Measurements from ENCODE around the gene C18orf54.

Gene C18orf54

GRCh38 chr18:54387631-54388030 is 29.9 kb downstream of the C18orf54 start:
- DNase-seq = no peak

DNA sequence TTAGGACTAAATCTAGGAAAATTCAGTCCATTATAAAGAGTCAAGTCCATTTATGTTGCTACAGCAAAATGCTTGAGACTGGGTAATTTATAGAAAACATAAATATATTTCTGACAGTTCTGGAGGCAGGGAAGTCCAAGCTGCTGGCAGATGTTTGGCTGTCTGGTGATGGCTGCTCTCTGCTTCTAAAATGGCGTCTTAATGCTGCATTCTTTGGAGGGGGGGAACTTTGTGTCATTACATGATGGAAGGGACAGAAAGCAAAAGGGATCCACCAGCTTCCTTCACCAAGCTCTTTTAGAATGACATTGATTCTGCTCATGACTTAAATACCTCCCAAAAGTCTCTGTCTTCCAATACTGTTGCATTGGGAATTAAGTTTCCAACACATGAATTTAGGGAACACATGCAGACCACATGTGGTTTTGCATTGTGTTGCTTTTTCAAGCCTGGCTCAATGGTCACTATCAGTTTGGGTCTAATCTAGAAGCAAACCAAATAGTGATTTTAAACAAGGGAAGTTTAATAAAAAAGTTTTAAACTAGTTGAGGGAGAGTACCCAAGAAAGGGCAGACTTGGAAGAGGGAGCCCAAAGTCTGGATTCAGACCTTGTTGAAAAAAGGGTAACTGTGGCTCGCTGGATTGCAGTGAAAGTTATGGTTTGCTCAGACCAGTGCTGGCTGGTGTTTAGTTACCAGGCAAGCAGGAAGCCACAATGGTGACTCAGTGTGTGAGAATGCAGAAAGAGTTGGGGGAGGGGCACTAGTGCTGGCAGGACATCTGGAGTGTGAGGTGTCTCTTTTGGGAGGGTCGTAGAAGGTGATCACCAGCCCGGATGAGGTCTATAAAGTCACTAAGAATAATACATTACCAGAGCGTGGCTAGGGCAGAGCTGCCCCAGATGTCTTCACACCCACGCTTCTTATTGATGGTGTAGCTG is 30.8 kb downstream of the C18orf54 start:
- DNase-seq = peak; percentile 57

DNA sequence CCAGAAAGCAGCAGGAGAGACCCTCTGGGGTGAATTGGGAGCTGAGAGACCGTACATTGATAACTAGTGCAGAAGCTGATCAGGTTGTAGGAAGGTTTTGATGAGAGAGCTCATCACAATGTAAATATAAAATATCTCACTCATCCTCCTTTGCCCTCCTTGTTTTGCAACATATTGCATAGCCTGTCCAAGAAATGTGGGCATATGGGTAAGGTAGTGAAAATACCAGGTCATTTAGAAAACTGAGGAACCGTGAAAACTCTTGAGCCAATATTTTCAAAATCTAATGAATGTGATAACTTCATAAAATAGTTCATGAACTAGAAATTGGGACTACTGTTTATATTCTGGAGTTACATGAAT is 31.4 kb downstream of the C18orf54 start:
- DNase-seq = no peak

DNA sequence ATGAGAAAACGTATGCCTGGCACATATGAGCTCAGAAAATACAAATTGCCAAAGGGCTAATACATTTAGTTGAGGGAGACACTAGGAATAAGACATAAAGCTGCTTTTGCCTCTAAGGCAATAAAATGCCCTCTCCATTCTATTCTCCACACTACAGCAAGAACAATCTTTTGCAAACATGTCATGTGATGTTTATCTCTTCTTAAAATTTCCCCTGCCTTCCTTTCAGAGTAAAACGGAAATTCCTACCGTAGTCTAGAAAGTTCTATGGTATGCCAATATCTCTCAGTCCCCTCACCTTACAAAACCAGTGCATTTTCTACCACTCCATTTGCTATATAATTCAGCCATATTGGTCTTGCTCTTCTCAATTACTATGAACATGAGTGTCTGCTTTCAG is 33.1 kb downstream of the C18orf54 start:
- no peak for DNase-seq

DNA sequence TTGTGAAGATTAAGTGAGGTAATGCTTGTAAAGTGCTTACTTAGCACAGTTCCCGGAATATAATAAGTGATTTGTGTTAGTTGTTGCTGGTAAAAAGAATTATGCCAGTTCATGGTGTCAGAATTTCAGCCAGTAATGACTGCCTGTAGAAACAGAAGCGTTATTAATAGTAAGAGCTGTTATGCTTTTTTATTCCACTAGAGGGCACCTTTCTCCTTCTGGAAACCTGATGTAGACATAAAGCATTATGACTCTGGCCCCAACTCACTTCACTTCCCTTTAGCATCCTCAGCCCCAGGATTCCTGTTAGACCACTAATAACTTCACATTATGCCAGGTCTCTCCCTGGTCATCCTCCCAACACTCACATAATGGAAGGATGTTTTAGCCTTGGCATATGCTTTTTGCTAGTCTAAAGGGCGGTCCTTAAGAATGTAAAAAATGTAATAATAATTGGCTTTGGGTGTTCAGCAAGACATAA is 34.9 kb downstream of the C18orf54 start:
- no peak for DNase-seq

DNA sequence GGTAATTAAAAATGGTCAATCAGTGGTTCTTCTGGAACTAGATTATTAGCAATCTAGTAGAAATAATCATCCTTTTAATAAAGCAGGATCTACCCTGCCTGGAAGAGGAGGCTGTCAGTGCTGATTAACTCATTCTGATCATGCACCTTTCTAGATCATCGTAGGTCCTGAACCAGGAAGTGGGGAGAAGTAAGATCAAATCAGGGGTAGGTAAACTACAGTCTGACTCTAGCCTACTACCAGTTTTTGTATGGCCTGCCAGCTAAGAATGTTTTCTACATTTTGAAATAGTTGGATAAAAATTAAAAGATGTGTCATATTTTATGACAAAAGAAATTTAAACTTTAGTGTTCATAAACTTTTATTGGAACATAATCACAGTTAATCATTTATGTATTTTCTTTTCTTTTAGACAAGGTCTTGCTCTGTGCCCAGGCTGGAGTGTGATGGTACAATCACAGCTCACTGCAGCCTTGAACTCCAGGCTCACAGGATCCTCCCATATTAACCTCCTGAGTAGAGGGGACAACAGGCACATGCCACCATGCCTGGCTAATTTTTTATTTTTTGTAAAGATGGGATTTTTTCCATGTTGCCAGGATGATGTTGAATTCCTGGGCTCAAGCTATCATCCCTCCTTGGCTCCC is 36.1 kb downstream of the C18orf54 start:
- DNase-seq = no peak

GRCh38 chr18:54396760-54397159 is 39.1 kb downstream of the C18orf54 start:
- no peak for DNase-seq

GRCh38 chr18:54405290-54405689 is 47.6 kb downstream of the C18orf54 start:
- DNase-seq = no peak

DNA sequence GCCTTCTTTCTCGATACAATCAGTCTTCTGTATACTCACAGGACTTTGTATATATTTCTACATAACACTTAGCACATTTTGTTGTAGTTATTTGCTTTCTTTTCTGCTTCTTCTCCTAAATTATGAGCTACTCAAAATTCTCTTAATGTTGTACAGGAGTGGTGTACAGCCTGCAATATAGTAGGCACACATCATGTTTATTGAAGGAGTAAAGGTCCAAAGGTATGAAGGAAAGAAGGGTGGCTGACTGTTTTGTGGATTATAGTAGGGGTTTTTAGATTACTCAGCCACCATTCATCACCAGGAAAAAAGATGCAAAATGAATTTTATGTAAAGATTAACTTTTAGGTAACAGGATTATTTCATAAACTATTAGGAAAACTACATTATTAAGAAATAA is 54.1 kb downstream of the C18orf54 start:
- DNase-seq = no peak

- no peak for DNase-seq
Observed at GRCh38 chr18:54415086-54415485, 57.4 kb downstream of the C18orf54 start.

GRCh38 chr18:54416436-54416835 is 58.7 kb downstream of the C18orf54 start:
- DNase-seq = no peak

DNA sequence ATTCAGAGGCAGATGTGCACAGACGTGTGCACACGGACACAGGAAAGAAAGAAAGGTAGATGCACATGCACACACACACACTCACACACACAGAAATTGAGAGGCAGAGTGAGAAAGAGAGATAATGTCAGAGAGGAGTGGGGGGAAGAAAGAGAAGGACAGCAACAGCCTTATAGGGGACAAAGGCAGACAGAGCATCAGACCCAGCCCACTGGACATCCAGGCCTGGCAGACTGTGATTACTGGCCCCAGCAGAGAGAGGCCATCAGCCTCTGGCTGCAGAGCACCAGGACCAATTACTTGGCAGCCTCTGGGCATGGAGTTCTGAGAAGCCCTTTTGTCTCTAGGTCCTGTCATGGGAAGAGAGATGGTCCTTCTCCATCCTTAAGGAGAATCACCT is 66.1 kb downstream of the C18orf54 start:
- no peak for DNase-seq

- no peak for DNase-seq
Observed at GRCh38 chr18:54426085-54426665, 68.5 kb downstream of the C18orf54 start.
